Measurements from ENCODE around the gene ZNF354C. TPM values are rescaled to one million over a fixed set of nuclear protein-coding genes. Genes with fewer than 3 reads are reported as not detected.

Gene ZNF354C
- total RNA-seq (ENCODE audit: low replicate concordance): 3.3 and 7.8 TPM in 2 replicates
- long read RNA-seq: 0 reads

- H3K27me3 Mint-ChIP-seq: peaks cover 3% of the 10 kb centered on the region
- peak within 1 kb of the TSS; percentile 72 for H3K27ac Mint-ChIP-seq
- peaks cover 27% of the 10 kb centered on the region for H3K36me3 Mint-ChIP-seq
- no peaks in the 10 kb centered on the region for H3K9me3 Mint-ChIP-seq
- no peak for TF ChIP-seq CTCF (conservative IDR thresholded peaks at IDR 0.05)
- peak within 1 kb of the TSS; percentile 89 for H3K4me3 Mint-ChIP-seq
- peak; percentile 85 for DNase-seq (ENCODE audit: extremely low spot score, unreplicated experiment)
- H3K4me1 Mint-ChIP-seq (ENCODE audit: unreplicated experiment): no peaks in the 10 kb centered on the region
Observed at GRCh38 chr5:179060116-179061008, at the start of gene ZNF354C. TSS of gene ZNF354C (plus strand) at chr5:179060373. CDS start at chr5:179062069, 1,696 bp downstream.

- H3K9me3 Mint-ChIP-seq: peaks cover 19% of the 10 kb centered on the region
- DNase-seq (ENCODE audit: extremely low spot score, unreplicated experiment): peak; percentile 94
Observed at GRCh38 chr5:179023528-179024189, 36.5 kb upstream of the ZNF354C start, which contains the start of gene ZNF879. TSS of gene ZNF879 (plus strand) at chr5:179023804. CDS start at chr5:179025005, 1,201 bp downstream.

GRCh38 chr5:179033004-179033580, 27.1 kb upstream of the ZNF354C start:
- Mint-ChIP-seq H3K4me1 (ENCODE audit: unreplicated experiment) (no peaks in the 10 kb centered on the region), H3K9me3 (peaks cover 57% of the 10 kb centered on the region), H3K4me3 (no peak overlapping the region), H3K27ac (no peak overlapping the region), H3K36me3 (peaks cover 80% of the 10 kb centered on the region), H3K27me3 (no peaks in the 10 kb centered on the region)
- no peak for DNase-seq (ENCODE audit: extremely low spot score, unreplicated experiment)
- TF ChIP-seq CTCF (conservative IDR thresholded peaks at IDR 0.05): no peak

More at GRCh38 chr5:179023528-179024189, 36.5 kb upstream of the ZNF354C start, which contains the start of gene ZNF879:
- H3K27ac Mint-ChIP-seq: peak within 1 kb of the TSS; percentile 81
- no peak for TF ChIP-seq CTCF (conservative IDR thresholded peaks at IDR 0.05)
- peaks cover 4% of the 10 kb centered on the region for H3K4me1 Mint-ChIP-seq (ENCODE audit: unreplicated experiment)
- peaks cover 3% of the 10 kb centered on the region for H3K27me3 Mint-ChIP-seq
- peak within 1 kb of the TSS; percentile 97 for H3K4me3 Mint-ChIP-seq
- H3K36me3 Mint-ChIP-seq: peaks cover 23% of the 10 kb centered on the region

DNA sequence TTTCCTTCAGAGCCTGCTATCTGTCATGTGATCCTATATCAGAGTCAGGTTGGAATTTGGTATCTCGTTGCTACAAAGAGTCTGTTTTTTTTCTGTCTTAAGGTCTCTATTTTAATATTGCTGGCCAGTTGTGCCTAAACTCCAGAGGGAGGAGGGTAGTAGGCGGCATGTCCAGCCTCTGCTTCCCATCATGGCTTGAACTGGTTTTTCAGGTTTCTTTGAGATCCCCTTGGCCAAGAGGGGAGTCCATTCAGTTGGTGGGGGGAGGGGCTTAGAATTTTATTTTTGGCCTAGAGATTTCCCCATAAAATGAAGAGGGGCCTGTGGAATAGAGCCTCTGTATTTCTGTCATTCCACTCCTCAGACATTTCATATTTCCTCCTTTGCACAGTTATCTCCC, 15.4 kb upstream of the ZNF354C start:
- no peak for TF ChIP-seq CTCF (conservative IDR thresholded peaks at IDR 0.05)
- Mint-ChIP-seq H3K27ac (no peak overlapping the region), H3K9me3 (peaks cover 21% of the 10 kb centered on the region), H3K4me3 (no peak overlapping the region), H3K36me3 (peaks cover 4% of the 10 kb centered on the region), H3K4me1 (ENCODE audit: unreplicated experiment) (no peaks in the 10 kb centered on the region), H3K27me3 (no peaks in the 10 kb centered on the region)
- DNase-seq (ENCODE audit: extremely low spot score, unreplicated experiment): no peak

GRCh38 chr5:179051784-179052183, 8.4 kb upstream of the ZNF354C start:
- Mint-ChIP-seq H3K4me3 (no peak overlapping the region), H3K9me3 (peaks cover 22% of the 10 kb centered on the region), H3K27me3 (peaks cover 4% of the 10 kb centered on the region), H3K4me1 (ENCODE audit: unreplicated experiment) (no peaks in the 10 kb centered on the region), H3K36me3 (peaks cover 4% of the 10 kb centered on the region), H3K27ac (no peak overlapping the region)
- DNase-seq (ENCODE audit: extremely low spot score, unreplicated experiment): no peak
- TF ChIP-seq CTCF (conservative IDR thresholded peaks at IDR 0.05): no peak

All from type B pancreatic cell (in vitro differentiated cells).